DND-41 (cell line): ENCODE data around the gene ZNF786.

ENCODE experiments used
- EZH2 ChIP-seq: IDR thresholded peaks from 3 replicates; pipeline ENCODE4 v1.6.1; 2012; ENCODE audit warnings: borderline replicate concordance, low read depth, mild to moderate bottlenecking, moderate library complexity, low read length, inconsistent platforms; ENCODE audit not compliant: severe bottlenecking
- TF ChIP-seq, protein P1 (sequence below): IDR thresholded peaks from 2 replicates; pipeline ENCODE4 v1.5.1; 2012; ENCODE audit warnings: borderline replicate concordance, low read length, moderate library complexity, mild to moderate bottlenecking; ENCODE audit not compliant: poor library complexity, severe bottlenecking; ENCODE audit errors: extremely low read depth

- no peak for TF ChIP-seq EZH2
- TF ChIP-seq, protein P1, sequence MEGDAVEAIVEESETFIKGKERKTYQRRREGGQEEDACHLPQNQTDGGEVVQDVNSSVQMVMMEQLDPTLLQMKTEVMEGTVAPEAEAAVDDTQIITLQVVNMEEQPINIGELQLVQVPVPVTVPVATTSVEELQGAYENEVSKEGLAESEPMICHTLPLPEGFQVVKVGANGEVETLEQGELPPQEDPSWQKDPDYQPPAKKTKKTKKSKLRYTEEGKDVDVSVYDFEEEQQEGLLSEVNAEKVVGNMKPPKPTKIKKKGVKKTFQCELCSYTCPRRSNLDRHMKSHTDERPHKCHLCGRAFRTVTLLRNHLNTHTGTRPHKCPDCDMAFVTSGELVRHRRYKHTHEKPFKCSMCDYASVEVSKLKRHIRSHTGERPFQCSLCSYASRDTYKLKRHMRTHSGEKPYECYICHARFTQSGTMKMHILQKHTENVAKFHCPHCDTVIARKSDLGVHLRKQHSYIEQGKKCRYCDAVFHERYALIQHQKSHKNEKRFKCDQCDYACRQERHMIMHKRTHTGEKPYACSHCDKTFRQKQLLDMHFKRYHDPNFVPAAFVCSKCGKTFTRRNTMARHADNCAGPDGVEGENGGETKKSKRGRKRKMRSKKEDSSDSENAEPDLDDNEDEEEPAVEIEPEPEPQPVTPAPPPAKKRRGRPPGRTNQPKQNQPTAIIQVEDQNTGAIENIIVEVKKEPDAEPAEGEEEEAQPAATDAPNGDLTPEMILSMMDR = no peak
Measured at GRCh38 chr7:149074116-149074885, 16.2 kb downstream of the ZNF786 start.
